NB4 (cell line): ENCODE results near the gene PAEP.

Source experiments
- DNase-seq: peaks from one replicate; pipeline ENCODE4 v3.0.0; 2010; ENCODE audit warnings: low read depth
- H3K4me3 ChIP-seq: one replicate; pipeline ENCODE4 v1.5.1; 2011; ENCODE audit warnings: mild to moderate bottlenecking, low read depth, low read length, moderate library complexity
- CTCF ChIP-seq: IDR thresholded peaks from one replicate; pipeline ENCODE4 v1.5.1; 2012; ENCODE audit warnings: low read depth, low read length
- MYC ChIP-seq: IDR thresholded peaks from 2 replicates; pipeline ENCODE4 v1.6.1; 2011; ENCODE audit warnings: low read depth, low read length
- POLR2A ChIP-seq: IDR thresholded peaks from 2 replicates; pipeline ENCODE4 v1.6.1; 2011; ENCODE audit warnings: mild to moderate bottlenecking; ENCODE audit not compliant: insufficient read length; ENCODE audit errors: extremely low read depth
- TF ChIP-seq, protein P1 (sequence below): IDR thresholded peaks from 2 replicates; pipeline ENCODE4 v1.6.1; 2011; ENCODE audit warnings: low read depth, low read length

PAEP gene

GRCh38 chr9:135605238-135605781, 43.8 kb downstream of the PAEP start:
- DNase-seq: no peak
- TF ChIP-seq, protein P1, sequence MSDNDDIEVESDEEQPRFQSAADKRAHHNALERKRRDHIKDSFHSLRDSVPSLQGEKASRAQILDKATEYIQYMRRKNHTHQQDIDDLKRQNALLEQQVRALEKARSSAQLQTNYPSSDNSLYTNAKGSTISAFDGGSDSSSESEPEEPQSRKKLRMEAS: no peak
- no peak for TF ChIP-seq POLR2A

DNA sequence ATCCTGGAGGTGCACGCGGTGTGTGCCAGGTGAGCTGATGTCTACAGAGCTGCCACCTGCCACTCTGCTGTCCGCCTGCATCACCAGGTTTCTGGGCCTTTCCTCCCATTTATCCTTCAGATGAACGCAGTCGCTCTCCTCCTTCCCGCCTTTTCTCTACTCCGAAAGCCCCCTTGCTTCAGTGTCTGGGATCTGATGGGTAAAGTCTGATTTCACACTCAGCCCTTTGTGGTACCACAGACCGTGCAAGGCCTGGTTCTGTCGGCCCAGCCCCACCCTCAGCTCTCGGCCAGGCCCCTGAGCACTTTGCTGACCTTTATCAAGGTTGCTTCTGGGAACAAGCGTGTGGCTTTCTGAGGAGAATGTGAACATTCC, 45.3 kb downstream of the PAEP start:
- no peak for DNase-seq
- TF ChIP-seq POLR2A: no peak
- no peak for TF ChIP-seq MYC
- TF ChIP-seq, protein P1: no peak
- no peak for TF ChIP-seq CTCF
- no peak overlapping the region for H3K4me3 ChIP-seq

More at GRCh38 chr9:135605238-135605781, 43.8 kb downstream of the PAEP start:
- H3K4me3 ChIP-seq: no peak overlapping the region

DNA sequence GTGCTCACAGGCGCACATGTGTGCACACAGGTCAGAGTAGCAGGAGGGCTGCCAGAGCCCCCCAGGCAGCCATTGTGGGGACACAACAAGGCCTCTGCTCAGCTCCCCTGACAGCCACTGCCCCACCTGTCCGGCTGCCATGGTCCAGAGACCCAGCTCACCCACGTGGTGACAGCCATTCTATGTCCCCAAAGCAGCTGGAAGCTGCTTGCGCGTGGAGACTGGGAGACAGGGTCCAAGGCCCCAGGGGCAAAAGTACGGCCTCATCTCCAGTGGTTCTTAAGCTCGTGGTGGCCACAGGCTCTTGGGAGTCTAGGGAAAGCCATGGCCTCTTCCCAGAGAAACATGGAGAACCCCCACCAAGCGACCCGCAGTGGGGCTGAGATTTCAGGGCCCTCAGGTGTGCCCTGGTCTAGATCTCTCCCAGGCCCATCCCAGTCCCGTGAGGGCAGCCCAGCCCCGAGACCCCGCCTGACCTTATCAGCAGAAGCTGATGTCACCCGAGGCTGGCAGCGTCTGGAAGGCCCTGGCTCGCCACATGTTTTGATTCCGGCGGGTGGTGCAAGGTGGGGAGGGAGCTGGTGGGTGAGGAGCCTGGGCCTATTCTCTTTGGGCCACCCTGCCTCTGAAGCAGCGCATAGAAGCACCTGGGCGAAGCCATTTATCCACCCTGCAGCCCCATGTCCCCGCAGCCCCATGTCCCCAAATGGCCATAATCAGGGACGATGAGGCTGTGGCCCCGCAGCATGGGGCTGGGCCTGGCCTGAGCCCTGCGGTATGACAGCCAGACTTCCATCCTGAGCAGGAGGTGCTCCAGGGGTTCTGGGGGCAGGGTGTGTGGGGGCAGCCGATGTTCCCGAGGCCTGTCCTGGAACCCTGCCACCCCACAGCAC, 46.1 kb downstream of the PAEP start:
- H3K4me3 ChIP-seq: no peak overlapping the region
- TF ChIP-seq, protein P1: no peak
- TF ChIP-seq POLR2A: no peak
- no peak for TF ChIP-seq CTCF
- TF ChIP-seq MYC: no peak
- no peak for DNase-seq

- TF ChIP-seq CTCF: no peak
- TF ChIP-seq, protein P1: no peak
- no peak overlapping the region for H3K4me3 ChIP-seq
- DNase-seq: no peak
These were observed 46.9 kb downstream of the PAEP start for GRCh38 chr9:135608294-135608998.

DNA sequence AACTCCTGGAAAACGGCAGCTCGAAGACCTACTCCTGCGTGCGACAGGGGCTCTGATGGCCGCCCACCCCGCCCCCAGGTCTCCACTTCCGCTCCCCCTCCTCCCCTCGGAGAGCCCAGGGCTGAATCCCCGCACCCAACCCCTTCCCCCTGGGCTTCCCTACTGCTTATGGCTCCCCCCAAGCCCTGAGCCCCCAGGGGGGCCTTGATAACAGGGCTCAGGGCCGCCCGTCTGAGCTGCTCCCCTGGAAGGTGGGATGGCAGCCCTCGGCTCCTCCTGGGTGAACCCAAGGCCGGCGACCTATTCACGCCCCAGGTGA, 47.4 kb downstream of the PAEP start:
- no peak for TF ChIP-seq MYC
- TF ChIP-seq CTCF: no peak
- TF ChIP-seq POLR2A: no peak
- TF ChIP-seq, protein P1: no peak
- no peak for DNase-seq
- no peak overlapping the region for H3K4me3 ChIP-seq

- no peak overlapping the region for H3K4me3 ChIP-seq
- TF ChIP-seq CTCF (no peak), POLR2A (no peak), MYC (no peak)
- TF ChIP-seq, protein P1: no peak
- no peak for DNase-seq
These were observed 47.9 kb downstream of the PAEP start for GRCh38 chr9:135609366-135609955.
